Measurements from ENCODE around the gene TRIO.

DNA sequence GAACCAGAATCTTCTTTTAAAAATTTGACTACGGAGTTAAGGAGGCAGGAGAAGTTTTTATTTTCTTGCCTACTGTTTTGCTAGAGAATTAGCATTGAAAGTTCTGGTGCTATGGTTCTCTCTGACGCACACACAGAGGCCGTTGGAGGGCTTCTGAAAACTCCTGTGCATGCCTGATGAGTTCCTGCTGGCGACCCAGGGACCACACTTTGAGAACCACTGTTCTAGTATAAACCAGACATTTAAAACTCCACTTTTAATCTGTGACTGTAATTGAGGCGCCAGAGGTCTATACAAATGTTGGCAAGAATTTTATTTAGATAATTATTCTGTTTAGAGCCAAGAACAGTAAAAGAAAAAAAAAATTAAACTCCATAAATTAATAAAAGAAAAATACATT lies 338.9 kb downstream of the TRIO start:
- no peak for TF ChIP-seq ATF3 (CRISPR knock-in tag; conservative IDR thresholded peaks at IDR 0.05)
- TF ChIP-seq, protein P1, sequence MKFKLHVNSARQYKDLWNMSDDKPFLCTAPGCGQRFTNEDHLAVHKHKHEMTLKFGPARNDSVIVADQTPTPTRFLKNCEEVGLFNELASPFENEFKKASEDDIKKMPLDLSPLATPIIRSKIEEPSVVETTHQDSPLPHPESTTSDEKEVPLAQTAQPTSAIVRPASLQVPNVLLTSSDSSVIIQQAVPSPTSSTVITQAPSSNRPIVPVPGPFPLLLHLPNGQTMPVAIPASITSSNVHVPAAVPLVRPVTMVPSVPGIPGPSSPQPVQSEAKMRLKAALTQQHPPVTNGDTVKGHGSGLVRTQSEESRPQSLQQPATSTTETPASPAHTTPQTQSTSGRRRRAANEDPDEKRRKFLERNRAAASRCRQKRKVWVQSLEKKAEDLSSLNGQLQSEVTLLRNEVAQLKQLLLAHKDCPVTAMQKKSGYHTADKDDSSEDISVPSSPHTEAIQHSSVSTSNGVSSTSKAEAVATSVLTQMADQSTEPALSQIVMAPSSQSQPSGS (CRISPR knock-in tag; IDR thresholded peaks at IDR 0.05; ENCODE audit: borderline replicate concordance, low read depth), result no peak
